ENCODE results near the gene GOLGA6A.
"Not testable (repeated sequence)": the region's sequence is repeated elsewhere in the genome, so short reads cannot be mapped to it uniquely, and the experiment has no call there.

Gene GOLGA6A

GRCh38 chr15:74099963-74100733, 17.8 kb upstream of the GOLGA6A start:
- not testable (repeated sequence) for DNase-seq

GRCh38 chr15:74096753-74097474, 14.6 kb upstream of the GOLGA6A start:
- not testable (repeated sequence) for DNase-seq

- DNase-seq, result not testable (repeated sequence)
These were observed 13.3 kb upstream of the GOLGA6A start for GRCh38 chr15:74095610-74096009.

GRCh38 chr15:74094567-74094966, 12.2 kb upstream of the GOLGA6A start:
- not testable (repeated sequence) for DNase-seq

- not testable (repeated sequence) for DNase-seq
These were observed 6.6 kb downstream of the GOLGA6A start for GRCh38 chr15:74075781-74076180.

GRCh38 chr15:74072614-74073337, 9.6 kb downstream of the GOLGA6A start:
- DNase-seq, result not testable (repeated sequence)

- DNase-seq, result not testable (repeated sequence)
These were observed 10.2 kb downstream of the GOLGA6A start for GRCh38 chr15:74072132-74072531.

- not testable (repeated sequence) for DNase-seq
These were observed 10.7 kb downstream of the GOLGA6A start for GRCh38 chr15:74071645-74072044.

GRCh38 chr15:74065684-74066411, 16.5 kb downstream of the GOLGA6A start:
- not testable (repeated sequence) for DNase-seq

- DNase-seq, result not testable (repeated sequence)
These were observed 17.5 kb downstream of the GOLGA6A start for GRCh38 chr15:74064822-74065221.

GRCh38 chr15:74064183-74064582, 18.2 kb downstream of the GOLGA6A start:
- DNase-seq, result not testable (repeated sequence)

GRCh38 chr15:74063425-74064146, 18.8 kb downstream of the GOLGA6A start:
- DNase-seq, result not testable (repeated sequence)

- no peak for DNase-seq
These were observed 19.7 kb downstream of the GOLGA6A start for GRCh38 chr15:74062671-74063070.

GRCh38 chr15:74062236-74062635, 20.1 kb downstream of the GOLGA6A start:
- DNase-seq, result no peak

GRCh38 chr15:74060251-74060650, 22.1 kb downstream of the GOLGA6A start:
- no peak for DNase-seq

GRCh38 chr15:74059050-74059833, 23.1 kb downstream of the GOLGA6A start:
- DNase-seq, result not testable (repeated sequence)

- DNase-seq, result not testable (repeated sequence)
These were observed 26.0 kb downstream of the GOLGA6A start for GRCh38 chr15:74056330-74056729.

GRCh38 chr15:74055804-74056203, 26.5 kb downstream of the GOLGA6A start:
- DNase-seq, result peak; percentile 20

- peak; percentile 90 for DNase-seq
These were observed 28.3 kb downstream of the GOLGA6A start for GRCh38 chr15:74053941-74054529.

GRCh38 chr15:74053517-74053916, 28.8 kb downstream of the GOLGA6A start:
- DNase-seq, result no peak
